ENCODE data around the gene C1orf141.
"Not testable (repeated sequence)": the region's sequence is repeated elsewhere in the genome, so short reads cannot be mapped to it uniquely, and the experiment has no call there.

C1orf141 gene

GRCh38 chr1:67134695-67135094 is at the start of gene C1orf141:
Gene C1orf141 (minus strand): TSS chr1:67134970. CDS start chr1:67127240, 7,730 bp downstream.
- Histone ChIP-seq H3K4me3 (peak within 1 kb of the TSS in 2 of 7 experiments; percentile 14 to 19), H3K27ac (no peak within 1 kb of the TSS)

DNA sequence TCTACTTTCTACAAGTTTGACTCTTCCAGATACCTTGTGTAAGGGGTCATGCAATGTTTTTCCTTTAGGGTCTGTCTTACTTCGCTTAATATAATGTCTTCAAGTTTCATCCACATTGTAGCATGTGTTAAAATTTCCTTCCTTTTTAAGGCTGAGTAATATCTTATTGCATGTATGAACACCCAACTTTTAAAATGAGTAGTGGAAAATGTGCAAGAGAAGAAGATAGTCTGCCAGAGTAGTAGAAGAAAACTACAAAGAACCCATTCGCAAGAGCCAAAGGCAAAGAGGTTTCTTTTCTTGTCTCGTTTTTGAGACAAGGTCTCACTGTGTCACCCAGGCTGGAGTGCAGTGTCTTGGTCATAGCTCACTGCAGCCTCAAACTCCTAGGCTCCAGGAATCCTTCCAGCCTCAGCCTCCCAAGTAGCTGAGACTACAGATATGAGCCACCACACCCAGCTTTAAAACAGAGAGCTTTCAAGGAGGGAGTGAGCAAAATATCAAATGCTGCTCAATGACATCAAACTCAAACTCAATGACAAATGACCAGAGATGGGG is 40.8 kb upstream of the C1orf141 start:
- no peak overlapping the region for H3K4me3 ChIP-seq
- no peak overlapping the region for H3K27ac ChIP-seq

GRCh38 chr1:67174716-67175284 is 40.0 kb upstream of the C1orf141 start:
- H3K27ac ChIP-seq = no peak overlapping the region
- no peak overlapping the region for H3K4me3 ChIP-seq

- H3K27ac ChIP-seq = no peak overlapping the region
- no peak overlapping the region for H3K4me3 ChIP-seq
Measured at GRCh38 chr1:67173988-67174387, 39.2 kb upstream of the C1orf141 start.

DNA sequence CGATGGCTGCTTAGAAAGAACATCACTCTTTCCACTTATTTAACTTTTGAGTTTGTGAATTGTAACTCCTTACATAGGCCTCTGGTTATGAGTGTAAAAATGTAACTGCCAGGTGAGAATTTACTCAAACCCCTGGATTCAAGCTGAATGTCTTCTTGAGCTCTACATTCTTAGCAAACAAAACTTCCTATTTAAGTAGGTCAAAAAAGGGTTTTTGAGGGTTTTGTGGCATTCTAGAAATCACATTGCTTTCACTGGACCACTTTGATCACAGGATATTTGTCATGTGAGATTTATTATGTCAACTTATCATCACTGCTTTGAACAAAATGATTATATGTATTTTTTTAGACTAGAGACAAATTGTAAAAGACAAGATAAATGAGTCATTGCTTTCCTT is 37.2 kb upstream of the C1orf141 start:
- Histone ChIP-seq H3K27ac (peak overlapping the region in 1 of 21 experiments; percentile 48), H3K4me3 (no peak overlapping the region)

DNA sequence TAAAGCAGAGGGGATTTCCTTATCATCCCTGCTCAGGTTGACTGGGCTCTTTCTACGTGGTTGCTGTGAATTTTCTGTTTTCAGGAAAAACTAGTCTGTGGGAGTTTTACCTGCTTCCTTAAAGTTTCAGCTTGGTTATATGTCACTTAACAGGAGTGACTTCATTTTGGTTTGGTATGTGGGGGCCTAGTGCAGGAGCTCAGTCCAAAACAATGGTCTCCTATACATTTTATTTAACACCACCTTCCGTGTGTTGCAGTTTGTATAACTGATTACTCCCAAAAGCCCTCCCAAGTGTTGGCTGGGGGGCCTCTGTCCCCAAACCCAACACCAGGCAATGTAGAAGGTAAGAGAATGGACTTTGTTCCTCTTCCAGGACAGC is 36.8 kb upstream of the C1orf141 start:
- peak overlapping the region in 1 of 21 experiments; percentile 48 for H3K27ac ChIP-seq

GRCh38 chr1:67170751-67171573 is 36.2 kb upstream of the C1orf141 start:
- no peak overlapping the region for H3K4me3 ChIP-seq
- peak overlapping the region in 1 of 21 experiments; percentile 48 for H3K27ac ChIP-seq

More for the DNA sequence above, 36.8 kb upstream of the C1orf141 start:
- H3K4me3 ChIP-seq = no peak overlapping the region

- no peak overlapping the region for H3K27ac ChIP-seq
Measured at GRCh38 chr1:67169932-67170331, 35.2 kb upstream of the C1orf141 start.

GRCh38 chr1:67169496-67169895 is 34.7 kb upstream of the C1orf141 start:
- no peak overlapping the region for H3K27ac ChIP-seq
- H3K4me3 ChIP-seq = no peak overlapping the region

More at GRCh38 chr1:67169932-67170331, 35.2 kb upstream of the C1orf141 start:
- H3K4me3 ChIP-seq = no peak overlapping the region

- no peak within 1 kb of the TSS for H3K4me3 ChIP-seq
- no peak within 1 kb of the TSS for H3K27ac ChIP-seq
Measured at GRCh38 chr1:67166196-67166595, 31.4 kb upstream of the C1orf141 start, which contains the start of gene IL23R. Gene IL23R (plus strand): TSS chr1:67166454. CDS start chr1:67168121, 1,667 bp downstream.

- H3K4me3 ChIP-seq = no peak overlapping the region
- no peak overlapping the region for H3K27ac ChIP-seq
Measured at GRCh38 chr1:67165468-67166041, 30.8 kb upstream of the C1orf141 start.

DNA sequence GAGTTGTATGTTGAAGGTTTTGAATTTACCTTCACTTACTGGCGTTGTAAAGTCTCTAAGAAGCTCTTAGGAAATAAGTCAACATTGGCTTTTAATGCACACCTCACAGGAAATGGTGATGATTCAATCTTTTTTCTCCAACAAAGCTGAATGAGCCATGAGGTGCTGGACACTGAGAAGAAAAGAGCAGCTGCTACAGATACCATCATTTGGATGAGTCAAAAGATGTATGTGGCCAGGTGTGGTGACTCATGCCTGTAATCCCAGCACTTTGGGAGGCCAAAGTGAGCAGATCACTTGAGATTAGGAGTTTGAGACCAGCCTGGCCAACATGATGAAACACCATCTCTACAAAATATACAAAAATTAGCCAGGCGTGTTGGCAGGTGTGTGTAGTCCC is 28.2 kb upstream of the C1orf141 start:
- H3K27ac ChIP-seq = no peak overlapping the region

GRCh38 chr1:67159233-67159632 is 24.5 kb upstream of the C1orf141 start:
- Histone ChIP-seq H3K27ac (no peak overlapping the region), H3K4me3 (no peak overlapping the region)

More for the DNA sequence above, 28.2 kb upstream of the C1orf141 start:
- H3K4me3 ChIP-seq = no peak overlapping the region

DNA sequence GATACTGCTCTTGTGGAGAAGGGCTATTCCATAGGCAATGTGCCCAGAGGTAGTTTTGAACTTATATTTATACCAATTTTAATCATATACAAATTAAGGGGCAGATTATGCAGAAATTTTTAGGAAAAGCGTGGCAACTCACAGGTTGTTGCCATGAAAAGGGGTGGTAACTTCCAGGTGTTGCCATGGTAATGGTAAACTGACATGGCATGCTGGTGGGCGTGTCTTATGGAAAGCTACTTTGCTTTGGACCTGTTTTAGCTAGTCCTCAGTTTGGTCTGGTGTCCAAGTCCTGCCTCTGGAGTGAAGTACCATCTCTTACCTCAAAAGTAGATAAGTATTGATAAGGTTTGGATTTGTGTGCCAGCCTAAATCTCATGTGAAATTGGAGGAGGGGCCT is 23.6 kb upstream of the C1orf141 start:
- no peak overlapping the region for H3K27ac ChIP-seq
- H3K4me3 ChIP-seq = no peak overlapping the region

GRCh38 chr1:67150931-67151330 is 16.2 kb upstream of the C1orf141 start:
- H3K27ac ChIP-seq = no peak overlapping the region
- H3K4me3 ChIP-seq = no peak overlapping the region

DNA sequence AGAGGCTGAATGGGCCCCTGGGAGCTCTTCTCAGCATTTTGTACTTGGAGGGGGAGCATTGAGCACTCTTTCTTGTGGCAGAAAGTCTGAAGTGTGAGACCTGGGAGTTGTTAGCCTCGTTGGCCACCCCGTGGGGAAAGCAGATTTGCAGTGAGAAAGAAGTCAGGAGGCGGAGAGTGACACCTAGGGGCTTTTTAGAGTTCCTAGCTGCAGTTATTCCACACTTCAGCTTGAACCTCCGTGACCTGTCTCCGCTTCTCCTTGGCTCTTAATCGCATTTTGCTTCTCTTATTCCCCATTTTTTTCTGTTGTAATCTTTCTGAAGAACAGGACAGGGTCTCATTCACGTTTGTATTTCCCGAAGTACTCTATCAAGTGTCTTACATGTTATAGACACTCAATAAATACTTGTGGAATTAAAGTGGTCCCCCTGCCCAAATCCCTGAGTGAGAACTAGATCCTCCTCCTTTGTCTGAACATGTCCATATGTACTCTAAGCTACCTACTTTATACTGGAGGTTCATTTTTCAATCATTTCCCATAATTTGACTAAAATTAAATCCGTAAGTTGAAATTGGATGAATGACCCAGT is 14.5 kb upstream of the C1orf141 start:
- no peak overlapping the region for H3K4me3 ChIP-seq
- H3K27ac ChIP-seq = no peak overlapping the region

DNA sequence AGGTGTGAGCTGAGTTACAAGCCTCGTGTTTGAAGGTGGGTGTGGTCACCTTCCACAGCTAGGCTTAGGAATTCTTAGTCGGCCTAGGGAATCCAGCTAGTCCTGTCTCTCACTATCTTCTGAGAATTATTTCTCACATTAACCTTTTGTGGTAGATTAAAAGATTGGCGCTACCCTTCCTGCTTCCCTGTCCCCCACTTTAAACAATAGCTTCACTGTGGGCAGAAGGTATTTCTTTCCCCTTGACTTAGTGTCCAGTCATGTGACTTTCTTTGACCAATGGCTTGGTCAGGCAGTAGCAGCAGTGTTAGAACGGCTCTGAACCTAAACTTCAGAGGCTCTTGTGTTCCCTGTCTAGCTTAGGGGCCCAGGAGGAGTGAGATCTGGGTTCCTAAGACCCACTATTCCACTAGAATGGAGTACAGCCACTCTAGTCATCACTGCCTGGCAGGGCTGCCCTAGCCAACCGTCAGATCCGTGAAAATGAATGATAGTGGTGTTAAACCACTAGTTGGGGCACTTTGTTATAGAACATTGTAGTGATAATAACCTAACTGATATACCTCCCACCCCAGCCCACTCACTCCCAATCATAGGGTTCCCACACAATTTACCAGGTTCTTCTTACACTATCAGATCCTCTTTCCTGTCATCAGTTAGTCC is 13.9 kb upstream of the C1orf141 start:
- H3K27ac ChIP-seq = no peak overlapping the region
- no peak overlapping the region for H3K4me3 ChIP-seq

GRCh38 chr1:67147973-67148372 is 13.2 kb upstream of the C1orf141 start:
- H3K4me3 ChIP-seq, H3K27ac ChIP-seq: not testable (repeated sequence)

GRCh38 chr1:67146539-67146938 is 11.8 kb upstream of the C1orf141 start:
- no peak overlapping the region for H3K27ac ChIP-seq

GRCh38 chr1:67146101-67146500 is 11.3 kb upstream of the C1orf141 start:
- no peak overlapping the region for H3K4me3 ChIP-seq
- no peak overlapping the region for H3K27ac ChIP-seq

More at GRCh38 chr1:67146539-67146938, 11.8 kb upstream of the C1orf141 start:
- no peak overlapping the region for H3K4me3 ChIP-seq

Measured in skin epidermis (tissue), 12 donors.